Measurements from ENCODE around the gene DEPDC5. TPM values are rescaled to one million over a fixed set of nuclear protein-coding genes. Genes with fewer than 3 reads are reported as not detected.
A peak's percentile ranks its signal among the peaks of the same experiment; 100 is the strongest.

The DEPDC5 gene
- total and polyA plus RNA-seq, 2 experiments from 2014 or later = 6.3 to 7.6 TPM

GRCh38 chr22:31911565-31912406, 158.0 kb downstream of the DEPDC5 start:
- no peak for DNase-seq

GRCh38 chr22:31912407-31912743, 158.6 kb downstream of the DEPDC5 start:
- H3K27ac ChIP-seq = no peak overlapping the region
- no peak overlapping the region for H2AFZ ChIP-seq
- WGBS, 2 experiments (ENCODE audit: low coverage in 1 of 2, low lambda C conversion rate in 2 of 2, missing lambda C conversion rate in 2 of 2) = 95 to 100% methylated on average over 1 of the region's 1 CpG

More at GRCh38 chr22:31911565-31912406, 158.0 kb downstream of the DEPDC5 start:
- no peaks in the 10 kb centered on the region for H3K9me2 ChIP-seq (ENCODE audit: insufficient read depth)
- no peaks in the 10 kb centered on the region for H3K36me3 ChIP-seq (ENCODE audit: low read depth)
- no peak overlapping the region for H3K4me3 ChIP-seq
- no peaks in the 10 kb centered on the region for H3K9me3 ChIP-seq (ENCODE audit: low read depth)
- H3K4me2 ChIP-seq (ENCODE audit: unreplicated experiment) = no peak overlapping the region
- H3K79me2 ChIP-seq (ENCODE audit: insufficient read depth) = no peaks in the 10 kb centered on the region
- H3F3A ChIP-seq (ENCODE audit: insufficient read depth) = no peaks in the 10 kb centered on the region
- TF ChIP-seq EZH2phosphoT487 (IDR thresholded peaks at IDR 0.05; ENCODE audit: insufficient read depth, low read depth) (no peak), EZH2 (IDR thresholded peaks at IDR 0.05; ENCODE audit: insufficient read depth, poor library complexity, severe bottlenecking) (no peak)
- no peaks in the 10 kb centered on the region for H4K20me1 ChIP-seq (ENCODE audit: insufficient read depth)
- no peak overlapping the region for H3K9ac ChIP-seq
- H2AFZ ChIP-seq = no peak overlapping the region
- no peaks in the 10 kb centered on the region for H3K27me3 ChIP-seq (replicated peaks; ENCODE audit: insufficient read depth)
- no peak overlapping the region for H3K27ac ChIP-seq
- no peaks in the 10 kb centered on the region for H3K4me1 ChIP-seq (ENCODE audit: insufficient read depth)
- in situ Hi-C loops (cut with MboI) = no loop called here
- WGBS, 2 experiments (ENCODE audit: low coverage in 1 of 2, low lambda C conversion rate in 2 of 2, missing lambda C conversion rate in 2 of 2) = 95 to 98% methylated on average over 7 of the region's 7 CpGs

GRCh38 chr22:31915586-31915985, 161.8 kb downstream of the DEPDC5 start:
- Histone ChIP-seq H3K4me1 (ENCODE audit: insufficient read depth) (no peaks in the 10 kb centered on the region), H4K20me1 (ENCODE audit: insufficient read depth) (no peaks in the 10 kb centered on the region), H3K27me3 (replicated peaks; ENCODE audit: insufficient read depth) (no peaks in the 10 kb centered on the region), H3F3A (ENCODE audit: insufficient read depth) (no peaks in the 10 kb centered on the region), H3K9me2 (ENCODE audit: insufficient read depth) (no peaks in the 10 kb centered on the region), H3K79me2 (ENCODE audit: insufficient read depth) (no peaks in the 10 kb centered on the region), H3K4me2 (ENCODE audit: unreplicated experiment) (no peak overlapping the region), H2AFZ (no peak overlapping the region), H3K4me3 (no peak overlapping the region), H3K36me3 (ENCODE audit: low read depth) (no peaks in the 10 kb centered on the region), H3K9me3 (ENCODE audit: low read depth) (no peaks in the 10 kb centered on the region), H3K9ac (no peak overlapping the region), H3K27ac (no peak overlapping the region)
- DNase-seq = no peak
- 97 to 98% methylated on average over 10 of the region's 10 CpGs for WGBS, 2 experiments (ENCODE audit: low coverage in 1 of 2, low lambda C conversion rate in 2 of 2, missing lambda C conversion rate in 2 of 2)
- no peak for TF ChIP-seq EZH2phosphoT487 (IDR thresholded peaks at IDR 0.05; ENCODE audit: insufficient read depth, low read depth)
- TF ChIP-seq EZH2 (IDR thresholded peaks at IDR 0.05; ENCODE audit: insufficient read depth, poor library complexity, severe bottlenecking) = no peak
- in situ Hi-C loops (cut with MboI) = no loop called here

More at GRCh38 chr22:31912407-31912743, 158.6 kb downstream of the DEPDC5 start:
- Histone ChIP-seq H3K36me3 (ENCODE audit: low read depth) (no peaks in the 10 kb centered on the region), H3F3A (ENCODE audit: insufficient read depth) (no peaks in the 10 kb centered on the region), H3K27me3 (replicated peaks; ENCODE audit: insufficient read depth) (no peaks in the 10 kb centered on the region), H3K79me2 (ENCODE audit: insufficient read depth) (no peaks in the 10 kb centered on the region), H3K9ac (no peak overlapping the region), H4K20me1 (ENCODE audit: insufficient read depth) (no peaks in the 10 kb centered on the region), H3K9me3 (ENCODE audit: low read depth) (no peaks in the 10 kb centered on the region), H3K9me2 (ENCODE audit: insufficient read depth) (no peaks in the 10 kb centered on the region), H3K4me1 (ENCODE audit: insufficient read depth) (no peaks in the 10 kb centered on the region), H3K4me3 (no peak overlapping the region), H3K4me2 (ENCODE audit: unreplicated experiment) (no peak overlapping the region)
- TF ChIP-seq EZH2 (IDR thresholded peaks at IDR 0.05; ENCODE audit: insufficient read depth, poor library complexity, severe bottlenecking) (no peak), EZH2phosphoT487 (IDR thresholded peaks at IDR 0.05; ENCODE audit: insufficient read depth, low read depth) (no peak)
- in situ Hi-C loops (cut with MboI) = no loop called here
- DNase-seq = peak; percentile 23

- in situ Hi-C loops (cut with MboI) = no loop called here
- Histone ChIP-seq H3K36me3 (ENCODE audit: low read depth) (no peaks in the 10 kb centered on the region), H3F3A (ENCODE audit: insufficient read depth) (no peaks in the 10 kb centered on the region), H3K79me2 (ENCODE audit: insufficient read depth) (no peaks in the 10 kb centered on the region), H3K27ac (no peak overlapping the region), H3K27me3 (replicated peaks; ENCODE audit: insufficient read depth) (no peaks in the 10 kb centered on the region), H3K9me3 (ENCODE audit: low read depth) (no peaks in the 10 kb centered on the region), H3K9me2 (ENCODE audit: insufficient read depth) (no peaks in the 10 kb centered on the region), H2AFZ (no peak overlapping the region), H3K9ac (no peak overlapping the region), H3K4me2 (ENCODE audit: unreplicated experiment) (no peak overlapping the region), H3K4me1 (ENCODE audit: insufficient read depth) (no peaks in the 10 kb centered on the region), H4K20me1 (ENCODE audit: insufficient read depth) (no peaks in the 10 kb centered on the region), H3K4me3 (no peak overlapping the region)
- no peak for TF ChIP-seq EZH2 (IDR thresholded peaks at IDR 0.05; ENCODE audit: insufficient read depth, poor library complexity, severe bottlenecking)
- TF ChIP-seq EZH2phosphoT487 (IDR thresholded peaks at IDR 0.05; ENCODE audit: insufficient read depth, low read depth) = no peak
- no peak for DNase-seq
- WGBS, 2 experiments (ENCODE audit: low coverage in 1 of 2, low lambda C conversion rate in 2 of 2, missing lambda C conversion rate in 2 of 2) = 84% methylated on average over 17 of the region's 17 CpGs
Measured at GRCh38 chr22:31917227-31917921, 163.6 kb downstream of the DEPDC5 start.

Measured in GM23248 (cell line).